ENCODE results near the gene ATP6V0C. TPM values are rescaled to one million over a fixed set of nuclear protein-coding genes. Genes with fewer than 3 reads are reported as not detected.

Gene ATP6V0C
- total and polyA plus RNA-seq, 4 donors = 39.0 to 410 (median 250) TPM

DNA sequence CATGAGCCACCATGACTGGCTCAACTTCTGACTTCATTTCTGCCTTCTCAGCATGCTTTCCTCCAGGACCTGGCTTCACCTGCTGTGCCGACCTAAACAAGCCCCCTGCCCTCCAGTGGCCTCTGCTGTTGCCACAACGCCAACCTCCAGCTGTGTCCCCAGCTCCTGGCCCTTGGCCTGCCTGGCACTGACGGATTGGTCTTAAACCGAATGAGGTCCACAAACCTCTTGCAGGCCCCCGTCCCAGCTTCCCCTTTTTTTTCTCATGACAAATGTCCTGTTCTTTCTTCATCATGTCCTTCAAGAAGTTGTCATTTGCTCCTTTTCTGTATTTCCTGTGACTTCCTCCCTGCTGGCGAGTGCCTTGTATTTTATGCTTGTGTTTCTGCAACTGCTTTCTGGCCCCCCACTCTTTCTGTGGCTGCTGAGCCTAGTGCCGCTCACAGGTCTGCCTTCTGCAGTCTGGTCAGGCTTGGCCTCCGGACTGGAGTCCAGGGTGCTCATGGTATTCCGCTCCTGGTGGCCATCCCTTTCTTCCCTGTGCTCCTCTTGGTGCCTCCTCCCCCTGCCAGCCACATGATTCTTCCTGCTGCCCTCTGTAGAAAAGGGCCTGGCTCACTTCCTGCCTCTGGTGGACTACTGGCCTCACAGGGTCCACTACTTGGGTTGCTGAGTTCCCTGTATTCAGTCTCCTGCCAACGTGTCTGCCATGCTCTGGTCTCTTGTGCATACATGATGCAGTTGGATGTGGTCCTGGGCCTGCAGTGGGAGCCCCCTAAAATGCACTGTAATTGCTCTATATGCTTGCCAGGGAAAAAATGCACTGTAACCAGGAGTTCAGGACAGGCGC lies 2.9 kb downstream of the ATP6V0C start:
- WGBS, 2 donors = 28 to 54% methylated on average over 11 of the region's 11 CpGs
- H3K36me3 ChIP-seq (ENCODE audit: control insufficient read depth in 4 of 4, insufficient read depth in 4 of 4, low read length in 4 of 4) = peaks cover 0 to 16% (median 4%) of the 10 kb centered on the region in 4 donors
- no peak overlapping the region for H3K4me3 ChIP-seq
- TF ChIP-seq, protein P1, sequence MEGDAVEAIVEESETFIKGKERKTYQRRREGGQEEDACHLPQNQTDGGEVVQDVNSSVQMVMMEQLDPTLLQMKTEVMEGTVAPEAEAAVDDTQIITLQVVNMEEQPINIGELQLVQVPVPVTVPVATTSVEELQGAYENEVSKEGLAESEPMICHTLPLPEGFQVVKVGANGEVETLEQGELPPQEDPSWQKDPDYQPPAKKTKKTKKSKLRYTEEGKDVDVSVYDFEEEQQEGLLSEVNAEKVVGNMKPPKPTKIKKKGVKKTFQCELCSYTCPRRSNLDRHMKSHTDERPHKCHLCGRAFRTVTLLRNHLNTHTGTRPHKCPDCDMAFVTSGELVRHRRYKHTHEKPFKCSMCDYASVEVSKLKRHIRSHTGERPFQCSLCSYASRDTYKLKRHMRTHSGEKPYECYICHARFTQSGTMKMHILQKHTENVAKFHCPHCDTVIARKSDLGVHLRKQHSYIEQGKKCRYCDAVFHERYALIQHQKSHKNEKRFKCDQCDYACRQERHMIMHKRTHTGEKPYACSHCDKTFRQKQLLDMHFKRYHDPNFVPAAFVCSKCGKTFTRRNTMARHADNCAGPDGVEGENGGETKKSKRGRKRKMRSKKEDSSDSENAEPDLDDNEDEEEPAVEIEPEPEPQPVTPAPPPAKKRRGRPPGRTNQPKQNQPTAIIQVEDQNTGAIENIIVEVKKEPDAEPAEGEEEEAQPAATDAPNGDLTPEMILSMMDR (IDR thresholded peaks at IDR 0.05; ENCODE audit: control extremely low read depth, extremely low read depth) = no peak
- no peak overlapping the region for H3K9ac ChIP-seq (ENCODE audit: insufficient read depth in 1 of 2, low read length in 2 of 2)
- peak overlapping the region in 1 of 2 donors; percentile 96 for H3K27ac ChIP-seq (ENCODE audit: low read depth in 1 of 2, low read length in 1 of 2)
- peaks cover 18 to 49% (median 25%) of the 10 kb centered on the region in 5 donors for H3K4me1 ChIP-seq (ENCODE audit: control insufficient read depth in 5 of 5, insufficient read depth in 5 of 5, low read length in 5 of 5)
- H3K9me3 ChIP-seq (ENCODE audit: control insufficient read depth in 4 of 4, insufficient read depth in 3 of 4, low read length in 3 of 4) = no peaks in the 10 kb centered on the region
- ATAC-seq (ENCODE audit: insufficient read depth, low FRiP score) = no peak
- no peak for DNase-seq
- H3K27me3 ChIP-seq (ENCODE audit: control insufficient read depth in 3 of 3, insufficient read depth in 3 of 3, low read length in 2 of 3) = no peaks in the 10 kb centered on the region

DNA sequence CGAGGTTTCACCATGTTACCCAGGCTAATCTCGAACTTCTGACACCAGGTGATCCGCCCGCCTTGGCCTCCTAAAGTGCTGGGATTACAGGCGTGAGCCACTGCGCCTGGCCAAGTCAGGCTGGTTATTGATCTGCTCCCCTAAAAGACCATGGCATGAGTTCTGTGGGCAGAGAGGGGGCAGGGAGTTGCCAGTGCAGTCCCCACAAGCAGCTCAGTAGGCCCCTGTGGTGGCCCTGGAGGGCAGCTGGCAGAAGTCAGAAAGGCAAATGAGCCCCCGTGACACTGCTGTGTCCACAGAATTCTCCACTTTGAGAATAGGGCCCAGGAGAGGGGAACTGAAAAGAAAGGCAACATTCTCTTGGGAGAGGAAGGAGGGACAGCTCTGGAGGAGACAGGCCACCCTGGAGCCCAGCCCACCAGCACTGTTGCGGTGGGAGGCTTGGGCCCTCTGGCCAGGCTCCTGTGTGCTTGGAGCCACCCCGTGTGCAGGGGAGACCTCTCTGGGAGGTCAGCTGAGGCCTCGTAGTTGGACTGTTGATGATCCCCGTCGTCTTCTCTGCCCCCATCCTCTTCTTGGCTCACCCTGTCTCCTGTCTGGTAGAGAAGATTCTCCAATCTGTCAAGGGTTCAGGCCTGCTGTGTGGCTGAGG lies 4.3 kb downstream of the ATP6V0C start:
- peaks cover 18 to 44% (median 25%) of the 10 kb centered on the region in 5 donors for H3K4me1 ChIP-seq (ENCODE audit: control insufficient read depth in 5 of 5, insufficient read depth in 5 of 5, low read length in 5 of 5)
- no peaks in the 10 kb centered on the region for H3K9me3 ChIP-seq (ENCODE audit: control insufficient read depth in 4 of 4, insufficient read depth in 3 of 4, low read length in 3 of 4)
- ATAC-seq (ENCODE audit: insufficient read depth, low FRiP score) (no peak), DNase-seq (no peak)
- H3K4me3 ChIP-seq = no peak overlapping the region
- H3K9ac ChIP-seq (ENCODE audit: insufficient read depth in 1 of 2, low read length in 2 of 2) = no peak overlapping the region
- 77 to 80% methylated on average over 12 of the region's 12 CpGs for WGBS, 2 donors
- TF ChIP-seq, protein P1 (IDR thresholded peaks at IDR 0.05; ENCODE audit: control extremely low read depth, extremely low read depth) = no peak
- peaks cover 0 to 16% (median 4%) of the 10 kb centered on the region in 4 donors for H3K36me3 ChIP-seq (ENCODE audit: control insufficient read depth in 4 of 4, insufficient read depth in 4 of 4, low read length in 4 of 4)
- peak overlapping the region in 1 of 2 donors; percentile 55 for H3K27ac ChIP-seq (ENCODE audit: low read depth in 1 of 2, low read length in 1 of 2)
- no peaks in the 10 kb centered on the region for H3K27me3 ChIP-seq (ENCODE audit: control insufficient read depth in 3 of 3, insufficient read depth in 3 of 3, low read length in 2 of 3)

DNA sequence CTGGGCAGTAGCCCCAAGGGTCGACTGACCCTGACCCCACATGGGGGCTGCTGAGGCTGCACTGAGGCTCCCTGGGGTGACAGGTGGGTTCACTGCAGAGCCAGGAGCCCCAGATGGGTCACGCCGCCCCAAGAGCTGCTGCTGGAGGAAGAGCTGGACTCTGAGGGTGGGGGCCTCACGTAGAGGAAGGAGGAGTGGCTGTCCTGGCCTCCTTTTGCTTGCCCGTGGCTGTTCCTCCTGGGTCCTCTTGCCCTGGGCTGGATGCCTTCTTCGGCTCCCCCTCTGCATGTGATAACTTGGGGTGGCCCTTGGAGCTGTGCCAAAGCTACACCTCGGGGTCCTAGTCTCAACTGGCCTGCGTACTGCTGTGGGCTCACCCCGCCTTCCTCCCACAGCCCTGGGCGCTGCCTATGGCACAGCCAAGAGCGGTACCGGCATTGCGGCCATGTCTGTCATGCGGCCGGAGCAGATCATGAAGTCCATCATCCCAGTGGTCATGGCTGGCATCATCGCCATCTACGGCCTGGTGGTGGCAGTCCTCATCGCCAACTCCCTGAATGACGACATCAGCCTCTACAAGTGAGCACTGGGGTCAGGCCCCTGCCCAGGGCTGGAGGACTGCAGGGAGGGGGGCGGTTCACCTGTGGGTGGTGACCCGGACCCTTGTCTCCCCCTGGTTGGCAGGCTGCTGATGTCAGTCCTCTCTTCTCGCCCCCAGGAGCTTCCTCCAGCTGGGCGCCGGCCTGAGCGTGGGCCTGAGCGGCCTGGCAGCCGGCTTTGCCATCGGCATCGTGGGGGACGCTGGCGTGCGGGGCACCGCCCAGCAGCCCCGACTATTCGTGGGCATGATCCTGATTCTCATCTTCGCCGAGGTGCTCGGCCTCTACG lies 5.3 kb downstream of the ATP6V0C start:
- TF ChIP-seq, protein P1 (IDR thresholded peaks at IDR 0.05; ENCODE audit: control extremely low read depth, extremely low read depth) = no peak
- no peak overlapping the region for H3K9ac ChIP-seq (ENCODE audit: insufficient read depth in 1 of 2, low read length in 2 of 2)
- 83 to 85% methylated on average over 38 to 39 of the region's 39 CpGs for WGBS, 2 donors
- H3K4me1 ChIP-seq (ENCODE audit: control insufficient read depth in 5 of 5, insufficient read depth in 5 of 5, low read length in 5 of 5) = peaks cover 18 to 40% (median 25%) of the 10 kb centered on the region in 5 donors
- H3K4me3 ChIP-seq = no peak overlapping the region
- ATAC-seq (ENCODE audit: insufficient read depth, low FRiP score) (no peak), DNase-seq (no peak)
- peak overlapping the region; percentile 55 to 65 for H3K27ac ChIP-seq (ENCODE audit: low read depth in 1 of 2, low read length in 1 of 2)
- no peaks in the 10 kb centered on the region for H3K9me3 ChIP-seq (ENCODE audit: control insufficient read depth in 4 of 4, insufficient read depth in 3 of 4, low read length in 3 of 4)
- no peaks in the 10 kb centered on the region for H3K27me3 ChIP-seq (ENCODE audit: control insufficient read depth in 3 of 3, insufficient read depth in 3 of 3, low read length in 2 of 3)
- H3K36me3 ChIP-seq (ENCODE audit: control insufficient read depth in 4 of 4, insufficient read depth in 4 of 4, low read length in 4 of 4) = peaks cover 0 to 25% (median 7%) of the 10 kb centered on the region in 4 donors
